ENCODE measurements around the gene CDH15. TPM values are rescaled to one million over a fixed set of nuclear protein-coding genes. Genes with fewer than 3 reads are reported as not detected.
A peak's percentile ranks its signal among the peaks of the same experiment; 100 is the strongest.
"Not testable (repeated sequence)": the region's sequence is repeated elsewhere in the genome, so short reads cannot be mapped to it uniquely, and the experiment has no call there.

The CDH15 gene
- total RNA-seq, 1 experiment from 2014 or later = not detected

- DNase-seq (ENCODE audit: low spot score) = no peak
Measured at GRCh38 chr16:89187032-89187769, 15.7 kb downstream of the CDH15 start.

DNA sequence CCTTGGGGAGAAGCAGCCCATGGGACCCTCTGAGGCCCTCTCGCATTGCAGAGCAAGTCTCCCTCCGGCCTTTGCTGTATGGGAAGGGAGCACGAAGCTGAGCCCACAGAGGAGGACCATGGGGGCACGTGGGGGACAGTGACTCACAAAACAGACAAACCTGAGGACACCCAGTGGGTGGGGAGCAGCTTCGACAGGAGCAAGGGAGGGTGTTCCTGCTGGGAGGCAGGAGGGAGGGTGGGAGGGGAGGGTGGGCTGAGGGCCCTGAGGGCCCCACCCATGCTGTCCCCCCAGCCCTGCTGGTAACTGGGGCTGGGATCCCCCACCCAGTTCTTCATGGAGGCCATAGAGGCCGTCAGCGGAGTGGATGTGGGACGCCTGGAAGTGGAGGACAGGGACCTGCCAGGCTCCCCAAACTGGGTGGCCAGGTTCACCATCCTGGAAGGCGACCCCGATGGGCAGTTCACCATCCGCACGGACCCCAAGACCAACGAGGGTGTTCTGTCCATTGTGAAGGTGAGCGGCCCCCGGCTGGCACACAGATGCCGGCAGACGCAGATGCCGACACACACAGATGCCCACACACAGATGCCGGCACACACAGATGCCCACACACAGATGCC is 16.3 kb downstream of the CDH15 start:
- DNase-seq (ENCODE audit: low spot score) = peak; percentile 16

GRCh38 chr16:89188471-89189357 is 17.2 kb downstream of the CDH15 start:
- not testable (repeated sequence) for DNase-seq (ENCODE audit: low spot score)

DNA sequence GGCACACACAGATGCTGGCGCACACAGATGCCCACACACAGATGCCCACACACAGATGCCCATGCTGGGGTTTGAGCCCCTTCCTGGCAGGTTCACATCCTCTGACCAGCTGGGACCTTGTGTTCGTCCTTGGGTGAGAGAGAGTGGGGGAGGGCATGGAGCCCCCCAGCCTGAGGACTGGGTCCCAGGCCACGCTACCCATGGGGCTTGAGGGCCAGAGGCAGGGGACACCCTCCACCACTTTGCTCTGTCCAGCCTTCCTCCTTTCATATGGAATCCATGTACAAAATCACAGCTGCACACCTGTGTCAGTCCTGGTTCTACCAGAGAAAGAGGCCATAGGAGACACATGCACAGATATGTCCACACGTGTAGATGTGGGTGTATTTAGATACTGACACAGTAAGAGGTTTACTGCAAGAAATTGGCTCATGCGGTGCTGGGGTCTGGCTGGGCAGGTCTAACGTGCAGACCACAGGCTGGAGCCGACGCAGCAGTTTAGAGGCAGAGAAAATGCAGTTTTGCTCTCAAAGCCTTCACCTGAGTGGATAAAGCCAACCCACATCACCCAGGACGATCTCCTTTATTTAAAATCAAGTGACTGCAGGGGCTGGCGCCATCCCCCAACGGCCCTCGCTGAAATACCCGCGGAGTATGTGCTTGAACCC is 17.9 kb downstream of the CDH15 start:
- no peak for DNase-seq (ENCODE audit: low spot score)

DNA sequence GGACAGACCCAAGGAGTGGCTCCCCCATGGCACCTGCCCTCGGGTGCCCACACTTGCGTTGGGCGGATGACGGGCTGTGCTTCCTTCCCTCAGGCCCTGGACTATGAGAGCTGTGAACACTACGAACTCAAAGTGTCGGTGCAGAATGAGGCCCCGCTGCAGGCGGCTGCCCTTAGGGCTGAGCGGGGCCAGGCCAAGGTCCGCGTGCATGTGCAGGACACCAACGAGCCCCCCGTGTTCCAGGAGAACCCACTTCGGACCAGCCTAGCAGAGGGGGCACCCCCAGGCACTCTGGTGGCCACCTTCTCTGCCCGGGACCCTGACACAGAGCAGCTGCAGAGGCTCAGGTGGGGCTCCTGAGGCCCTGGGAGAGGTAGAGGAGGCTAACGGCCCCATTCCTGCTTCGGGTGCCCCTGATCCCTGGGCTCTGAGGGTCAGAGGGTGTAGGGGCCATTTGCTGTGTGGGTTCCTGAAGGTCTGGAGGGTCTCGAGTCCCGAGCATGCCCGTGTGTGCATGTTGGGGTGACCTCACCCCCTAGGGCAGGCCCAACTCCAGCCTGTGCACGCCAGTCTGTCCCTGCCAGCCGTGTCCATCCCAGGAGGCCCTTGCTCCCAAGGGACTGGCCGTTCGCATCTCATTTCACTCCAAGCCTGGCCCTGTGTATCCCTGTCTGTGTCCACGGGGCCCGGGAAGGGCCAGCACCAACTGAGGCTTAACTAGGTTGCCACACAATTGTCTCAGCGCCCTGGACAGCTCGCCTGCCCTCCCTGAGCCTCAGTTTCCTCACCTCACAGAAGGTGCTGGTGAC is 18.8 kb downstream of the CDH15 start:
- DNase-seq (ENCODE audit: low spot score) = no peak

GRCh38 chr16:89191033-89191900 is 19.7 kb downstream of the CDH15 start:
- DNase-seq (ENCODE audit: low spot score) = no peak

DNA sequence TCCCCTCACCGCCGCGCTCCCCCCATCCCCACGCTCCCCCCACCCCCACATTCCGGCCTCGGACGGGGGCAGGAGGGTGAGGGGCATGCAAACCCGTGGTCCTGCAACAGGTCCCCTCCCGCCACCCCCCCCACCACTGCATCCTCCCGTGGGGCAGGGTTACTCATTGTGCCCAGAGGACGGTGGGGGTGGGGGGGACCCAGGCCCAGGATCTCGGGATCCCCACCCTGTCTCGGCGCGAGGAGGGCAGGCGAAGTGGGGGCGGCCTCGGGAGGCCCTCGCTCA is 20.3 kb downstream of the CDH15 start:
- no peak for DNase-seq (ENCODE audit: low spot score)

- DNase-seq (ENCODE audit: low spot score) = peak; percentile 62
Measured at GRCh38 chr16:89192186-89192955, 20.8 kb downstream of the CDH15 start.

DNA sequence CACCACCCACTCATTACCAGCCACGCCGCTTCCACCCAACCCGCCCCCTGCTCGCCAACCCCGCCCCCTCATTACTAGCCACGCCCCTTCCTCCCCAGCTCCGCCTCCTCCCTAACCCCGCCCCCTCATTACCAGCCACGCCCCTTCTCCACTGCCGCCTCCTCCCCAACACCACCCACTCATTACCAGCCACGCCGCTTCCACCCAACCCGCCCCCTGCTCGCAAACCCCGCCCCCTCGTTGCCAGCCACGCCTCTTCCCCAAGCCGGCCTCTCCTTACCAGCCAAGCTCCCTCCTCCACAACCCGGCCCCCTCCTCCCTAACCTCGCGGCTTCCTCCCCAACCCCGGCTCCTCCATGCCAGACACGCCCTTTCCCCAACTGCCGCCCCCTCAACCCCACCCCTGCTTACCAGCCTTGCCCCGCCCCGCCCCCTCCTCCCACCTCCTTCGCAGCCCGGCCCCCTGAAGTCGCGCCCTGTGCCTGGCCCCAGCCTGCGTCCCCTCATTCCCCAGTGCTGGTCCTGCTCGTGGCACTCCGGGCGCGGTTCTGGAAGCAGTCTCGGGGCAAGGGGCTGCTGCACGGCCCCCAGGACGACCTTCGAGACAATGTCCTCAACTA is 21.5 kb downstream of the CDH15 start:
- peak; percentile 39 for DNase-seq (ENCODE audit: low spot score)

GRCh38 chr16:89193576-89194293 is 22.2 kb downstream of the CDH15 start:
- no peak for DNase-seq (ENCODE audit: low spot score)

DNA sequence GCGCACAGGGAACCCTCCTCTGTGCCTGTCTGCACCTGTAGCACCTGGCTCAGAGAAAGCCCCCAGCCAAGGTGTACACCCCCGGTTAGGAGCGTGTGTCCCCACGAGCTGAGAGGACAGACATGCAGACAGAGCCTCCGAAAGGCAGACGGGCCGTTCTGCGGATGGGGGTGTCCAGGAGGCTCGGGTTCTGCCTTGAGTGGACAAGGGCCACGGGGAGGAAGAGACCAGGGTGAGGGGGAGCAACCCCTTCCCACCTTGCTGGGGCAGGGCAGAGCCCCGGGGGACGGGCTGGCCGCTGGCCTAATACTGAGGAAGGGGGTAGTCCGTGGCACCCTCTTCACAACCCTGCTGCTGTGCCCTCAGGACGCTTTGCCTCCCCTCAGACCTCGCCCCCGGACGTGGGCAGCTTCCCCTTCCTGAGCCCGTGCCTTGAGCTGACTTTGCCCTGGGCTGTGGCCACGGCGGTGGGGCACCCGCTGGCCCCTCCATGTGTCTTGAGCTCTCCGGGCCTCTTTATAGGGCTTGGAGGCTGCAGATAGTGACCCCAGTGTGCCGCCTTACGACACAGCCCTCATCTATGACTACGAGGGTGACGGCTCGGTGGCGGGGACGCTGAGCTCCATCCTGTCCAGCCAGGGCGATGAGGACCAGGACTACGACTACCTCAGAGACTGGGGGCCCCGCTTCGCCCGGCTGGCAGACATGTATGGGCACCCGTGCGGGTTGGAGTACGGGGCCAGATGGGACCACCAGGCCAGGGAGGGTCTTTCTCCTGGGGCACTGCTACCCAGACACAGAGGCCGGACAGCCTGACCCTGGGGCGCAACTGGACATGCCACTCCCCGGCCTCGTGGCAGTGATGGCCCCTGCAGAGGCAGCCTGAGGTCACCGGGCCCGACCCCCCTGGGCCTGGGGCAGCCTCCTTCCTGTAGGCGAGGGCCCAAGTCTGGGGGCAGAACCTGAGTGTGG is 23.1 kb downstream of the CDH15 start:
- DNase-seq (ENCODE audit: low spot score) = no peak

DNA sequence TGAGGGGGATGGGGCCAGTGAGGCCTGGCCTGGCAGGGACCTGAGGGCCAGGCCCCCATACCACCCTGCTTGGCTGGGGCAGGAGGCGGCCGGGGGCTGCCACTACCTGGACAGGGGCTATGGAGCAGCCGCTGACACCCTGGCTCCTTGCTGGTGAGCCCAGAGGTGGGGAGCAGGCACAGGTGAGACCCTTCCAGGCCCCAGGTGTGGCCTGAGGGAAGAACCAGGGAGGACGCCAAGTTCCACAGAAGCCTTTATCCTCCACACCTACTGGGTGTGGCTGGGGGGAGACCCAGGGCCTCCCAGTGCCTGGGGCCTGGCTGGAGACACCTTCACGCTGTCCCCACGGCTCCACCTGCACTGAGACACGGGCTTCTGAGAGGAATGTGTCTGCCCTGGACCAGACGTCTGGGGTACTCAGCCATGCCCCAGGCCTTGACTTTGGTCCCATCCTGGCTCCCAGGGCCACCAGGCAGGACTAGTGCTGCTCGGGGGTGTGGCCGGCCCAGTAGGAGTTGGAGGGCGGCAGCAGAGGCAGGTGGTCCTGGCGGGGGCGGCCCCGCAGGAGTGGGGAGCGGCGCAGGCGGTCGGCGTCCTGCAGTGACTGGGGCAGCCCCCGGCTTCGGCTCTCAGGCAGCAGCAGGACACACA is 24.1 kb downstream of the CDH15 start:
- no peak for DNase-seq (ENCODE audit: low spot score)

GRCh38 chr16:89197033-89197632 is 25.6 kb downstream of the CDH15 start:
- DNase-seq (ENCODE audit: low spot score) = no peak

DNA sequence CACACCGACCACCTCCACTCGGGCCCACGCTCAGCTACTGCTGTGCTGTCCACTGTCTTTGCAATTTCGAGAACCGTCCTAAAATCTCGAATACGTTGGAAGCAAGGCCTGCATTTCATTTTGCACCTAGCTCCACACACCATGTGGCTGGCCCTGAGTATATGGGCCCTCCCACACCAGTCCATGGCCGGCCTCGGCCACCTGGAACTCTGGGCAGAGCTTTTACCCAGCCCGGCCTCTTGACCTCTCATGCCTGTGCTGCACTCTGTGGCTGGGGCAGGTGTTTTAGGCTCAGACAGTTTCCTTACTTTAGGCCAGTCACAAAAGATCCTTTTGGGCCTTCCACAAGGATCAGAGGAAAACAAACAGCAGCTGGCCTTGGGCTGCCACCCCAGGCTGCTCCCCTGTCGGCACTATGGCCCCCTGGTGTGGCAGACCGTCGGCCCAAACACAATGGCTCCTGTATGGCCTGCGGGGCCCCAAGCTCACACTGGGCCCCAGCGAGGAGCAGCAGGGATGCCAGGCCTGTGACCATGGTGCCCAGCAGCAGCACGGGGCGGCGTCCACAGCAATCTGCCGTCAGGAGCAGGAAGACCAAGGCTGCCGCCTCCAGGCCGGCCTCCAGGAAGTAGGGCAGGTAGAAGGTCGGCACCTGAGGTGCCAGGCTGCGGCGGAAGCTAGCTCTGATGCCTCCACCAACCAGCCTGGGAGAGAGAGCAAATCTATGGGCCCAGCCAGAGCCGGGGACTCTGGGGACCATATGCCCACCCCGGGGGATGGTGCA is 26.3 kb downstream of the CDH15 start:
- DNase-seq (ENCODE audit: low spot score) = peak; percentile 22
